Keratinocyte (primary cell): ENCODE results near the gene GRIP1.

Source experiments
- CTCF ChIP-seq, 3 experiments: IDR thresholded peaks in 1 of 3; conservative IDR thresholded peaks in 1 of 3; optimal IDR thresholded peaks in 1 of 3; 2 replicates in 2 of 3; 3 replicates in 1 of 3; pipeline versions ENCODE3 to v1.5.1; 2011; ENCODE audit warnings: low read length in 3 of 3, mild to moderate bottlenecking in 3 of 3, moderate library complexity in 2 of 3, control low read depth in 1 of 3, inconsistent platforms in 1 of 3; ENCODE audit not compliant: insufficient read depth in 2 of 3; ENCODE audit errors: extremely low read depth in 1 of 3
- EZH2 ChIP-seq: IDR thresholded peaks from one replicate; pipeline ENCODE4 v1.6.1; 2012; ENCODE audit warnings: inconsistent platforms, mild to moderate bottlenecking, low read length, moderate library complexity

DNA sequence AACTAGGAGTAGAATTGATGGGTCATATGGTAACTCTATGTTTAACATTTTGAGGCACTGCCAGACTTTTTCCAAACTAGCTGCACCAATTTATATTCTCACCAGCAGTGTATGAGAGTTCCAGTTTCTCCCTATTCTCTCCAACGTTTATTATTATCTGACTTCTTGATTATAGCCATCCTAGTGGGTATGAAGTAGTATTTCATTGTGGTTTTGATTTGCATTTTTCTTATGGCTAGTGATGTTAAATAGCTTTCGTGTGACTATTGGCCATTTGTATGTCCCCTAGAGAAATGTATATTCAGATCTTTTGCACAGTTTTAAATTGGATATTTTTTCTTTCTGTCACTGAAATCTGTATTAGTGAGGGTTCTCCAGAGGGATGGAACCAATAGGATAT, 338.7 kb downstream of the GRIP1 start:
- TF ChIP-seq EZH2, result no peak
- TF ChIP-seq CTCF (optimal IDR thresholded peaks at IDR 0.05 in 1 of 3, IDR thresholded peaks at IDR 0.05 in 1 of 3, conservative IDR thresholded peaks at IDR 0.05 in 1 of 3; ENCODE audit: extremely low read depth in 1 of 3, insufficient read depth in 2 of 3, low read length in 3 of 3), result no peak
